ENCODE results near the gene SRSF1. TPM values are rescaled to one million over a fixed set of nuclear protein-coding genes. Genes with fewer than 3 reads are reported as not detected.
"Not testable (repeated sequence)": the region's sequence is repeated elsewhere in the genome, so short reads cannot be mapped to it uniquely, and the experiment has no call there.

The SRSF1 gene
- total RNA-seq, 4 donors from 2014 or later: 122 to 174 (median 143) TPM

- no peak overlapping the region for H3K27ac ChIP-seq
- TF ChIP-seq CTCF (IDR thresholded peaks at IDR 0.05) (no peak), EP300 (IDR thresholded peaks at IDR 0.05; ENCODE audit: low read depth) (no peak), POLR2A (IDR thresholded peaks at IDR 0.05) (no peak), POLR2AphosphoS5 (IDR thresholded peaks at IDR 0.05) (no peak)
- intact Hi-C loops (cut with DNase I; ENCODE audit: low total_unique reads): no loop called here
- H3K4me1 ChIP-seq: no peaks in the 10 kb centered on the region
- H3K27me3 ChIP-seq: no peaks in the 10 kb centered on the region
- H3K36me3 ChIP-seq: no peaks in the 10 kb centered on the region
- H3K9me3 ChIP-seq: no peaks in the 10 kb centered on the region
- in situ Hi-C loops (cut with MboI; ENCODE audit: low pct_ligation_motif_present in 1 of 4, low pct_unique_long_range_greater_than_20kb in 1 of 4, low sequenced_read_pairs in 3 of 4): no loop called here
- H3K4me3 ChIP-seq: no peak overlapping the region
- no peak for DNase-seq
- WGBS, 2 donors (ENCODE audit: low coverage in 1 of 2): 80 to 83% methylated on average over 4 to 8 of the region's 8 CpGs
Observed at GRCh38 chr17:57962279-57963148, 44.5 kb downstream of the SRSF1 start.

- TF ChIP-seq EP300 (IDR thresholded peaks at IDR 0.05; ENCODE audit: low read depth) (no peak), POLR2A (IDR thresholded peaks at IDR 0.05) (no peak), POLR2AphosphoS5 (IDR thresholded peaks at IDR 0.05) (no peak), CTCF (IDR thresholded peaks at IDR 0.05) (no peak)
- in situ Hi-C loops (cut with MboI; ENCODE audit: low pct_ligation_motif_present in 1 of 4, low pct_unique_long_range_greater_than_20kb in 1 of 4, low sequenced_read_pairs in 3 of 4): no loop called here
- Histone ChIP-seq H3K9me3 (no peaks in the 10 kb centered on the region), H3K36me3 (no peaks in the 10 kb centered on the region), H3K27ac (no peak overlapping the region), H3K4me1 (peaks cover 9 to 13% (median 12%) of the 10 kb centered on the region in 4 donors), H3K27me3 (no peaks in the 10 kb centered on the region), H3K4me3 (no peak overlapping the region)
- intact Hi-C loops (cut with DNase I; ENCODE audit: low total_unique reads): no loop called here
- DNase-seq: no peak
- 93 to 94% methylated on average over 3 to 6 of the region's 6 CpGs for WGBS, 2 donors (ENCODE audit: low coverage in 1 of 2)
Observed at GRCh38 chr17:57959929-57960328, 47.1 kb downstream of the SRSF1 start.

- intact Hi-C loops (cut with DNase I; ENCODE audit: low total_unique reads): not testable (repeated sequence)
- WGBS, 2 donors (ENCODE audit: low coverage in 1 of 2): 95 to 96% methylated on average over 11 to 15 of the region's 15 CpGs
Observed at GRCh38 chr17:57958391-57958790, 48.7 kb downstream of the SRSF1 start.

GRCh38 chr17:57957886-57958285 is 49.2 kb downstream of the SRSF1 start:
- no peak overlapping the region for H3K27ac ChIP-seq
- intact Hi-C loops (cut with DNase I; ENCODE audit: low total_unique reads): no loop called here
- DNase-seq: no peak

More at GRCh38 chr17:57958391-57958790, 48.7 kb downstream of the SRSF1 start:
- H3K27me3 ChIP-seq; H3K4me3 ChIP-seq; H3K27ac ChIP-seq; H3K9me3 ChIP-seq; DNase-seq; H3K36me3 ChIP-seq; in situ Hi-C loops (cut with MboI; ENCODE audit: low pct_ligation_motif_present in 1 of 4, low pct_unique_long_range_greater_than_20kb in 1 of 4, low sequenced_read_pairs in 3 of 4): not testable (repeated sequence)
- peaks cover 9 to 27% (median 19%) of the 10 kb centered on the region in 4 donors for H3K4me1 ChIP-seq

More at GRCh38 chr17:57957886-57958285, 49.2 kb downstream of the SRSF1 start:
- Histone ChIP-seq H3K4me3 (no peak overlapping the region), H3K4me1 (peaks cover 9 to 32% (median 24%) of the 10 kb centered on the region in 4 donors), H3K27me3 (no peaks in the 10 kb centered on the region), H3K9me3 (no peaks in the 10 kb centered on the region), H3K36me3 (no peaks in the 10 kb centered on the region)
- no peak for TF ChIP-seq CTCF (IDR thresholded peaks at IDR 0.05)
- no peak for TF ChIP-seq POLR2AphosphoS5 (IDR thresholded peaks at IDR 0.05)
- no peak for TF ChIP-seq POLR2A (IDR thresholded peaks at IDR 0.05)
- TF ChIP-seq EP300 (IDR thresholded peaks at IDR 0.05; ENCODE audit: low read depth): no peak
- 83 to 86% methylated on average over 1 to 3 of the region's 3 CpGs for WGBS, 2 donors (ENCODE audit: low coverage in 1 of 2)
- in situ Hi-C loops (cut with MboI; ENCODE audit: low pct_ligation_motif_present in 1 of 4, low pct_unique_long_range_greater_than_20kb in 1 of 4, low sequenced_read_pairs in 3 of 4): no loop called here

All from transverse colon (tissue), 4 donors.